ENCODE measurements around the gene RIF1. TPM values are rescaled to one million over a fixed set of nuclear protein-coding genes. Genes with fewer than 3 reads are reported as not detected.

Gene RIF1
- total RNA-seq, 1 experiment from 2014 or later, result 37.1 TPM

DNA sequence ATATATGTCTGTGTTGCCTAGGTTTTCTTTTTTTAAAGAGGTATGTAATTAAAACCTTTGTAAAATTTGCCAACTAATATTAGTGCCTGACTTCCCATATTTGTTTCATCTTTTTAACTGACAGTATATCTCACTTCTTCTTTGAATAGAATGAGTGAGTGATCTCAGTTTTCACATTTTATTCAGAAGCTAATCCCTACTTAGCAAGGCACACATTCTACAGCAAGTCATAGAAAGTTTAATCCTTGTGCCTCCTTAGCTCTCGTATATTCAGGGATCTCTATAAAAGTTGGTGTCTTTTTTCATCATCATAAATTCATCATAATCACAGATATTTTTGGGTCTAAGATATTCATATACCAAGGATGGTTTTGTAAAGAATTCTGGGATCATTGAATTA lies 66.6 kb downstream of the RIF1 start:
- Histone ChIP-seq H3K79me2 (ENCODE audit: low read length) (no peaks in the 10 kb centered on the region), H3K4me2 (ENCODE audit: low read length) (no peak overlapping the region), H3K9ac (ENCODE audit: low read length) (no peak overlapping the region), H3K4me1 (ENCODE audit: insufficient read depth, low read length) (0 out of 2 replicates have a peak, but pooled peaks cover 3% of the 10 kb centered on the region), H2AFZ (ENCODE audit: low read length) (no peak overlapping the region), H3K9me3 (ENCODE audit: low read length) (no peaks in the 10 kb centered on the region), H3K36me3 (ENCODE audit: low read depth, low read length) (peaks cover 63% of the 10 kb centered on the region), H3K9me2 (replicated peaks; ENCODE audit: low read length) (no peaks in the 10 kb centered on the region), H4K20me1 (ENCODE audit: low read length) (no peaks in the 10 kb centered on the region), H3F3A (ENCODE audit: low read length, unreplicated experiment) (no peaks in the 10 kb centered on the region), H3K4me3 (ENCODE audit: low read length) (no peak overlapping the region), H3K27ac (ENCODE audit: low read length) (no peak overlapping the region), H3K27me3 (ENCODE audit: low read length) (no peaks in the 10 kb centered on the region)
- POLR2A ChIA-PET (ENCODE audit: unreplicated experiment), result no interaction called here
- ATAC-seq (no peak), DNase-seq (no peak)
- TF ChIP-seq EZH2phosphoT487 (IDR thresholded peaks at IDR 0.05; ENCODE audit: borderline replicate concordance, low read length) (no peak), EZH2 (IDR thresholded peaks at IDR 0.05; ENCODE audit: low read length, unreplicated experiment) (no peak)
- TF ChIP-seq, protein P1, sequence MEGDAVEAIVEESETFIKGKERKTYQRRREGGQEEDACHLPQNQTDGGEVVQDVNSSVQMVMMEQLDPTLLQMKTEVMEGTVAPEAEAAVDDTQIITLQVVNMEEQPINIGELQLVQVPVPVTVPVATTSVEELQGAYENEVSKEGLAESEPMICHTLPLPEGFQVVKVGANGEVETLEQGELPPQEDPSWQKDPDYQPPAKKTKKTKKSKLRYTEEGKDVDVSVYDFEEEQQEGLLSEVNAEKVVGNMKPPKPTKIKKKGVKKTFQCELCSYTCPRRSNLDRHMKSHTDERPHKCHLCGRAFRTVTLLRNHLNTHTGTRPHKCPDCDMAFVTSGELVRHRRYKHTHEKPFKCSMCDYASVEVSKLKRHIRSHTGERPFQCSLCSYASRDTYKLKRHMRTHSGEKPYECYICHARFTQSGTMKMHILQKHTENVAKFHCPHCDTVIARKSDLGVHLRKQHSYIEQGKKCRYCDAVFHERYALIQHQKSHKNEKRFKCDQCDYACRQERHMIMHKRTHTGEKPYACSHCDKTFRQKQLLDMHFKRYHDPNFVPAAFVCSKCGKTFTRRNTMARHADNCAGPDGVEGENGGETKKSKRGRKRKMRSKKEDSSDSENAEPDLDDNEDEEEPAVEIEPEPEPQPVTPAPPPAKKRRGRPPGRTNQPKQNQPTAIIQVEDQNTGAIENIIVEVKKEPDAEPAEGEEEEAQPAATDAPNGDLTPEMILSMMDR (conservative IDR thresholded peaks at IDR 0.05; ENCODE audit: low read depth, low read length), result no peak
- BruUV-seq (replicated peaks), result no TSS peak
- intact Hi-C loops (cut with micrococcal nuclease), result no loop called here
- CTCF ChIA-PET, result no interaction called here

DNA sequence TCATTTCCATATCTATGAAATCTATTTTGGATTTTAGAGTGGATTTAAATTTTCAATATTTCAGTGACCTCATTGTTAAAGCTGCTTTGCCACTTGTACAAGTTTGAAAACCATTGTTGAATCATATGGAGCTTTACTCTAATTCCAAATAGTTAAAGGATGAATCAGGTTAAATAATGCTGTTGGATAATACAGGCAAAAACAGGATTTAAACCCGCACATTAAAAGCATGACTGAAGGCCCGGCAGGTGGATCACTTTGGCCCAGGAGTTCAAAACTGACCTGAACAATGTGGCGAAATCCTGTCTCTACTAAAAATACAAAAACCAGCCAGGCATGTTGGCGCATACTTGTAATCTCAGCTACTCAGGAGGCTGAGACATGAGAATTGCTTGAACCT lies 68.3 kb downstream of the RIF1 start:
- ChIA-PET CTCF (no interaction called here), POLR2A (ENCODE audit: unreplicated experiment) (interaction anchor here (0.6 kb wide), 1 partner anchor 458 kb away, joined by 3 read pairs; no protein-coding TSS in a partner anchor)
- no peak overlapping the region for H3K27ac ChIP-seq (ENCODE audit: low read length)
- H3K9me3 ChIP-seq (ENCODE audit: low read length), result no peaks in the 10 kb centered on the region
- ATAC-seq (no peak), DNase-seq (peak; percentile 54)
- intact Hi-C loops (cut with micrococcal nuclease), result no loop called here
- BruUV-seq (replicated peaks), result no TSS peak
- peaks cover 74% of the 10 kb centered on the region for H3K36me3 ChIP-seq (ENCODE audit: low read depth, low read length)
- H3K9me2 ChIP-seq (replicated peaks; ENCODE audit: low read length), result no peaks in the 10 kb centered on the region
- H3K79me2 ChIP-seq (ENCODE audit: low read length), result no peaks in the 10 kb centered on the region
- no peaks in the 10 kb centered on the region for H3K27me3 ChIP-seq (ENCODE audit: low read length)
- H3K4me2 ChIP-seq (ENCODE audit: low read length), result no peak overlapping the region
- H3K9ac ChIP-seq (ENCODE audit: low read length), result no peak overlapping the region
- no peak overlapping the region for H2AFZ ChIP-seq (ENCODE audit: low read length)
- no peaks in the 10 kb centered on the region for H4K20me1 ChIP-seq (ENCODE audit: low read length)
- TF ChIP-seq EZH2phosphoT487 (IDR thresholded peaks at IDR 0.05; ENCODE audit: borderline replicate concordance, low read length), result no peak
- TF ChIP-seq, protein P1 (conservative IDR thresholded peaks at IDR 0.05; ENCODE audit: low read depth, low read length), result no peak
- no peak for TF ChIP-seq EZH2 (IDR thresholded peaks at IDR 0.05; ENCODE audit: low read length, unreplicated experiment)
- no peaks in the 10 kb centered on the region for H3F3A ChIP-seq (ENCODE audit: low read length, unreplicated experiment)
- no peak overlapping the region for H3K4me3 ChIP-seq (ENCODE audit: low read length)
- H3K4me1 ChIP-seq (ENCODE audit: insufficient read depth, low read length), result 0 out of 2 replicates have a peak, but pooled peaks cover 3% of the 10 kb centered on the region

DNA sequence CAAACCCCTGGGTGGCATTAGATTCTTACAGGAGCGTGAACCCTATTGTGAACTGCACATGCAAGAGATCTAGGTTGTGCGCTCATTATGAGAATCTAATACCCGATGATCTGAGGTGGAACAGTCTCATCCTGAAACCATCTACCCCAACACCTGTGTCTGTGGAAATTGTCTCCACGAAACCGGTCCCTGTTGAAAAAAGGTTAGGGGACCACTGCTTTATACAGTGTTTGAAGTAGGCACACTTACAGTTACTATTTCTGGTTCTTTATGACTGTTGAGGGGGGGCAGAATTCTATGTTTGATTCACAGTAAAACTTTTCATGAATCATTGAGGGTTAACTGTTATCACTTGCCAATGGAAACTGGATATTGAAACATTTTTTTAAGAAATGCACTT lies 72.0 kb downstream of the RIF1 start:
- Histone ChIP-seq H3K9ac (ENCODE audit: low read length) (no peak overlapping the region), H3K27me3 (ENCODE audit: low read length) (no peaks in the 10 kb centered on the region), H3K27ac (ENCODE audit: low read length) (no peak overlapping the region), H2AFZ (ENCODE audit: low read length) (no peak overlapping the region), H4K20me1 (ENCODE audit: low read length) (no peaks in the 10 kb centered on the region), H3K9me2 (replicated peaks; ENCODE audit: low read length) (no peaks in the 10 kb centered on the region), H3F3A (ENCODE audit: low read length, unreplicated experiment) (no peaks in the 10 kb centered on the region), H3K4me2 (ENCODE audit: low read length) (no peak overlapping the region), H3K4me1 (ENCODE audit: insufficient read depth, low read length) (0 out of 2 replicates have a peak, but pooled peaks cover 3% of the 10 kb centered on the region), H3K9me3 (ENCODE audit: low read length) (no peaks in the 10 kb centered on the region), H3K4me3 (ENCODE audit: low read length) (no peak overlapping the region), H3K79me2 (ENCODE audit: low read length) (no peaks in the 10 kb centered on the region), H3K36me3 (ENCODE audit: low read depth, low read length) (peaks cover 46% of the 10 kb centered on the region)
- TF ChIP-seq, protein P1 (conservative IDR thresholded peaks at IDR 0.05; ENCODE audit: low read depth, low read length), result no peak
- no peak for TF ChIP-seq EZH2 (IDR thresholded peaks at IDR 0.05; ENCODE audit: low read length, unreplicated experiment)
- no peak for TF ChIP-seq EZH2phosphoT487 (IDR thresholded peaks at IDR 0.05; ENCODE audit: borderline replicate concordance, low read length)
- intact Hi-C loops (cut with micrococcal nuclease), result no loop called here
- BruUV-seq (replicated peaks), result no TSS peak
- CTCF ChIA-PET, result no interaction called here
- DNase-seq, result no peak
- ATAC-seq, result no peak
- POLR2A ChIA-PET (ENCODE audit: unreplicated experiment), result no interaction called here

All from PC-3 (cell line).